Measurements from ENCODE around the gene SNU13.
"Not testable (repeated sequence)": the region's sequence is repeated elsewhere in the genome, so short reads cannot be mapped to it uniquely, and the experiment has no call there.

DNA sequence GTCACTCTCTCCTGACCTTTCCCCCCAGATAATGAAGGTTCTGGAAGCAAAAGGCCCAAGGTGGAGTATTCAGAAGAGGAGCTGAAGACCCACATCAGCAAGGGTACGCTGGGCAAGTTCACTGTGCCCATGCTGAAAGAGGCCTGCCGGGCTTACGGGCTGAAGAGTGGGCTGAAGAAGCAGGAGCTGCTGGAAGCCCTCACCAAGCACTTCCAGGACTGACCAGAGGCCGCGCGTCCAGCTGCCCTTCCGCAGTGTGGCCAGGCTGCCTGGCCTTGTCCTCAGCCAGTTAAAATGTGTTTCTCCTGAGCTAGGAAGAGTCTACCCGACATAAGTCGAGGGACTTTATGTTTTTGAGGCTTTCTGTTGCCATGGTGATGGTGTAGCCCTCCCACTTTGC is 25.1 kb downstream of the SNU13 start:
- TF ChIP-seq, protein P1, sequence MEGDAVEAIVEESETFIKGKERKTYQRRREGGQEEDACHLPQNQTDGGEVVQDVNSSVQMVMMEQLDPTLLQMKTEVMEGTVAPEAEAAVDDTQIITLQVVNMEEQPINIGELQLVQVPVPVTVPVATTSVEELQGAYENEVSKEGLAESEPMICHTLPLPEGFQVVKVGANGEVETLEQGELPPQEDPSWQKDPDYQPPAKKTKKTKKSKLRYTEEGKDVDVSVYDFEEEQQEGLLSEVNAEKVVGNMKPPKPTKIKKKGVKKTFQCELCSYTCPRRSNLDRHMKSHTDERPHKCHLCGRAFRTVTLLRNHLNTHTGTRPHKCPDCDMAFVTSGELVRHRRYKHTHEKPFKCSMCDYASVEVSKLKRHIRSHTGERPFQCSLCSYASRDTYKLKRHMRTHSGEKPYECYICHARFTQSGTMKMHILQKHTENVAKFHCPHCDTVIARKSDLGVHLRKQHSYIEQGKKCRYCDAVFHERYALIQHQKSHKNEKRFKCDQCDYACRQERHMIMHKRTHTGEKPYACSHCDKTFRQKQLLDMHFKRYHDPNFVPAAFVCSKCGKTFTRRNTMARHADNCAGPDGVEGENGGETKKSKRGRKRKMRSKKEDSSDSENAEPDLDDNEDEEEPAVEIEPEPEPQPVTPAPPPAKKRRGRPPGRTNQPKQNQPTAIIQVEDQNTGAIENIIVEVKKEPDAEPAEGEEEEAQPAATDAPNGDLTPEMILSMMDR (conservative IDR thresholded peaks at IDR 0.05 in 1 of 2, IDR thresholded peaks at IDR 0.05 in 1 of 2; ENCODE audit: low read depth in 1 of 2, low read length in 2 of 2): not testable (repeated sequence)
- not testable (repeated sequence) for TF ChIP-seq EZH2 (IDR thresholded peaks at IDR 0.05; ENCODE audit: low read length, missing control alignments)

All from fibroblast of lung (primary cell).